GM12878 (cell line): Measurements from ENCODE around the gene HLA-DMA.

Experiments used
- CHD2 ChIP-seq: IDR thresholded peaks from 2 replicates; pipeline ENCODE4 v1.6.1; 2011; ENCODE audit warnings: low read depth, low read length, improper control_type of control experiment, borderline replicate concordance
- CTCF ChIP-seq, 3 experiments: IDR thresholded peaks in 2 of 3; conservative IDR thresholded peaks in 1 of 3; 2 replicates each; pipeline ENCODE4 v1.5.1; 2011; ENCODE audit warnings: low read depth in 3 of 3, low read length in 3 of 3, mild to moderate bottlenecking in 3 of 3, control low read depth in 2 of 3, moderate library complexity in 2 of 3, inconsistent platforms in 1 of 3, mixed read lengths in 1 of 3; ENCODE audit not compliant: control insufficient read depth in 2 of 3, insufficient read depth in 1 of 3; ENCODE audit errors: extremely low read depth in 1 of 3
- EP300 ChIP-seq, 2 experiments: fragments of 150-350 bp in 1 of 2; IDR thresholded peaks; 2 replicates each; pipeline ENCODE4 v1.6.1; 2011 to 2012; ENCODE audit warnings: low read depth in 2 of 2, low read length in 2 of 2, borderline replicate concordance in 1 of 2, improper control_type of control experiment in 1 of 2, inconsistent platforms in 1 of 2; ENCODE audit not compliant: control insufficient read depth in 1 of 2
- MEF2A ChIP-seq: IDR thresholded peaks from 2 replicates; pipeline ENCODE4 v1.6.1; 2011; ENCODE audit warnings: low read depth, mild to moderate bottlenecking, low read length, moderate library complexity; ENCODE audit not compliant: insufficient read depth
- MXI1 ChIP-seq: fragments of 150-350 bp; IDR thresholded peaks from 2 replicates; pipeline ENCODE4 v1.6.1; 2011; ENCODE audit warnings: low read depth, mild to moderate bottlenecking, inconsistent platforms, low read length, improper control_type of control experiment
- NFYB ChIP-seq: IDR thresholded peaks from 2 replicates; pipeline ENCODE4 v1.6.1; 2011; ENCODE audit warnings: low read depth, mild to moderate bottlenecking, low read length, improper control_type of control experiment, moderate library complexity; ENCODE audit not compliant: insufficient read depth
- NR2F1 ChIP-seq: fragments of 450-650 bp; conservative IDR thresholded peaks from 2 replicates; pipeline ENCODE4 v1.6.1; 2017; ENCODE audit warnings: mild to moderate bottlenecking
- POLR2A ChIP-seq: IDR thresholded peaks from 2 replicates; pipeline ENCODE4 v1.6.1; 2011; ENCODE audit warnings: low read depth, mild to moderate bottlenecking, low read length
- POLR2AphosphoS5 ChIP-seq: IDR thresholded peaks from 2 replicates; pipeline ENCODE4 v1.6.1; 2011; ENCODE audit warnings: mild to moderate bottlenecking, low read length, inconsistent platforms

DNA sequence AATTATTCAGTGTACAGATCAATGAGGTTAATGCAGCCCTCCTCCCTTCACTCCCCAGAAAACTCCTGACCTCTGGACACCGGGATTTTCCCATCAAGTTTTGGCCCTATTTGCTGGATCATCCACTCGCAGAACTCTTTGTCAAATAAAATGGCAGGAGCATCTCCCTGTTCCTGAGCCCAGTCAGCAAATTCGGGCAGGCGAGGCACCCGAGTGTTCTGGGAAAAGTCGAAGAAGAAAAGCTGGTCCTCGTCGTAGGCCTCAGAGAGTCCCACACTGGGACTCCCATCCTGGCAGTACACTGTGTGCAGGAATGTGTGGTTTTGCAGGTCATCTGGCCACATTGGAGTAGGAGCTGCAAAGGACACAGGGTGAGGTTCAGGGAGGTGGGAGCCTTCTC, 2.4 kb downstream of the HLA-DMA start:
- TF ChIP-seq NR2F1: no peak
- TF ChIP-seq CHD2: no peak
- no peak for TF ChIP-seq CTCF (IDR thresholded peaks at IDR 0.05 in 2 of 3, conservative IDR thresholded peaks at IDR 0.05 in 1 of 3; ENCODE audit: control insufficient read depth in 2 of 3, extremely low read depth in 1 of 3, insufficient read depth in 1 of 3, low read depth in 3 of 3, low read length in 3 of 3)
- TF ChIP-seq POLR2AphosphoS5: no peak
- no peak for TF ChIP-seq MXI1
- TF ChIP-seq POLR2A: no peak
- no peak for TF ChIP-seq EP300 (IDR thresholded peaks at IDR 0.05; ENCODE audit: borderline replicate concordance in 1 of 2, control insufficient read depth in 1 of 2, low read depth in 2 of 2, low read length in 2 of 2)
- no peak for TF ChIP-seq MEF2A
- TF ChIP-seq NFYB: no peak
